ENCODE measurements around the gene SVBP.

SVBP gene

DNA sequence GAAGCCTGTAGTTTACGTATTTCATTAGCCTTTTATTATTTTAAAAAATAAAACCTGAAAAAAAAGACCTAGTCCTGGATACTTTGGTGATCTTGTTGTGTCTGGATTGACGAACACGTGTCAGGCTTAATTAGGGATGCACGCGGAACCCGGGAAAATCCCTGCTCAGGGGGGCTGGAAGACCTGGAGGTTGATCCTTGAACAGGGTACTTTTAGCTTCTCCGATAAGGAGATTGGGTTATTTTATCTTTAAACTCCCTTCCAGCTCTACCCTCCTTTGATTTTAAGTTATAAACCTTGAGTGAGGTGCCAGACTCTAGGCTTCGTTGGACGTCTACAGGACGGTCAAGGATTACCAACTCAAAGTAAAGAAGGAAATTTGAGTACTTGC lies 28.7 kb upstream of the SVBP start:
- TF ChIP-seq, protein P1, sequence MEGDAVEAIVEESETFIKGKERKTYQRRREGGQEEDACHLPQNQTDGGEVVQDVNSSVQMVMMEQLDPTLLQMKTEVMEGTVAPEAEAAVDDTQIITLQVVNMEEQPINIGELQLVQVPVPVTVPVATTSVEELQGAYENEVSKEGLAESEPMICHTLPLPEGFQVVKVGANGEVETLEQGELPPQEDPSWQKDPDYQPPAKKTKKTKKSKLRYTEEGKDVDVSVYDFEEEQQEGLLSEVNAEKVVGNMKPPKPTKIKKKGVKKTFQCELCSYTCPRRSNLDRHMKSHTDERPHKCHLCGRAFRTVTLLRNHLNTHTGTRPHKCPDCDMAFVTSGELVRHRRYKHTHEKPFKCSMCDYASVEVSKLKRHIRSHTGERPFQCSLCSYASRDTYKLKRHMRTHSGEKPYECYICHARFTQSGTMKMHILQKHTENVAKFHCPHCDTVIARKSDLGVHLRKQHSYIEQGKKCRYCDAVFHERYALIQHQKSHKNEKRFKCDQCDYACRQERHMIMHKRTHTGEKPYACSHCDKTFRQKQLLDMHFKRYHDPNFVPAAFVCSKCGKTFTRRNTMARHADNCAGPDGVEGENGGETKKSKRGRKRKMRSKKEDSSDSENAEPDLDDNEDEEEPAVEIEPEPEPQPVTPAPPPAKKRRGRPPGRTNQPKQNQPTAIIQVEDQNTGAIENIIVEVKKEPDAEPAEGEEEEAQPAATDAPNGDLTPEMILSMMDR (IDR thresholded peaks at IDR 0.05; ENCODE audit: poor library complexity, severe bottlenecking) = no peak
- H3K36me3 ChIP-seq (ENCODE audit: low read depth) = peaks cover 11% of the 10 kb centered on the region; the same call in 1 of the 2 replicates
- no peaks in the 10 kb centered on the region for H3K27me3 ChIP-seq (ENCODE audit: insufficient read depth, poor library complexity, severe bottlenecking)
- no peaks in the 10 kb centered on the region for H3K9me3 ChIP-seq (ENCODE audit: severe bottlenecking)
- H3K27ac ChIP-seq (ENCODE audit: poor library complexity, severe bottlenecking) = no peak overlapping the region
- ATAC-seq (ENCODE audit: low read depth) = peak; percentile 5
- peak overlapping the region; percentile 57 for H3K4me3 ChIP-seq (ENCODE audit: severe bottlenecking)
- peaks cover 8% of the 10 kb centered on the region for H3K4me1 ChIP-seq (ENCODE audit: insufficient read depth, poor library complexity, severe bottlenecking)
- DNase-seq (ENCODE audit: low spot score) = no peak

DNA sequence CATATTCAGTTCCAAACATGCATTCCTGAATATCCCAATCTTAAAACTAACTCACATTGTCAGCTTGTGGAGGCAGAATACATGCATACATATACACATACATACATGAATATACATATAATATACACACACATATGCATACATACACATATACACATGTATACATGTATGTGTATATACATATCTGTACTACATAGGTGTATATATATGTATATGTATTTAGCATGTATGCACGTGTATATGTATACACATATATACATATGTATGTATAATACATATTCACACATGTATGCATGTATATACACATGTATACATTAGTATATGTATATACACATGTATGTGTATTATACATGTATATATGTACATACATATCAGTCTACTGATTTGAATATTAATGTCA lies 28.0 kb upstream of the SVBP start:
- peak overlapping the region; percentile 57 for H3K4me3 ChIP-seq (ENCODE audit: severe bottlenecking)
- H3K27ac ChIP-seq (ENCODE audit: poor library complexity, severe bottlenecking) = no peak overlapping the region
- TF ChIP-seq, protein P1 (IDR thresholded peaks at IDR 0.05; ENCODE audit: poor library complexity, severe bottlenecking) = no peak
- H3K9me3 ChIP-seq (ENCODE audit: severe bottlenecking) = no peaks in the 10 kb centered on the region
- H3K27me3 ChIP-seq (ENCODE audit: insufficient read depth, poor library complexity, severe bottlenecking) = no peaks in the 10 kb centered on the region
- no peak for ATAC-seq (ENCODE audit: low read depth)
- peaks cover 8% of the 10 kb centered on the region for H3K4me1 ChIP-seq (ENCODE audit: insufficient read depth, poor library complexity, severe bottlenecking)
- H3K36me3 ChIP-seq (ENCODE audit: low read depth) = peaks cover 11% of the 10 kb centered on the region; the same call in 1 of the 2 replicates
- no peak for DNase-seq (ENCODE audit: low spot score)

DNA sequence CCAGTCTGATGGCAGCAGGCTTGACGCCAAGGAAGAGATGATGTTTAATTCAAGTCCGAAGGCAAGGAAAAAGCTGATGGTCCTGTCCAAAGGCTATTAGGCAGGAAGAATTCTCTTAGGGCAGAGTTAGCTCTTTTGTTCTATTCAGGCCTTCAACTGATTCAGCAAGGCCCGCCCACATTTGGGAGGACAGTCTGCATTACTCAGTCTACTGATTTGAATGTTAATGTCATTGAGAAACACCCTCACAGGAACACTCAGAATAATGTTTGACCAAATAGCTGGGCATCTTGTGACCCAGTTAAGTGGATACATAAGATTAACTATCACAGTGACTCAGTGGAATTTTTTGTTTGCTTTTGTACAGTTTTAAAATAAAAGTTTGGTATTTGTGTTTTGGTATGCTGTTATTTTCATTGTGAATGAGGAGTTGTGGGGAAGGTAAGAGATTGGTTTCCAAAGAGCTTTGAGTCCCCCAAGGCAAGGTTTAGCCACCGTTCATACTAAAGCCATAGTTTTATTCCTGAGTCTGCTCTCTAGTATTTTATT lies 27.5 kb upstream of the SVBP start:
- H3K4me1 ChIP-seq (ENCODE audit: insufficient read depth, poor library complexity, severe bottlenecking) = peaks cover 8% of the 10 kb centered on the region
- H3K27me3 ChIP-seq (ENCODE audit: insufficient read depth, poor library complexity, severe bottlenecking) = no peaks in the 10 kb centered on the region
- ATAC-seq (ENCODE audit: low read depth) (no peak), DNase-seq (ENCODE audit: low spot score) (no peak)
- no peak overlapping the region for H3K4me3 ChIP-seq (ENCODE audit: severe bottlenecking)
- no peaks in the 10 kb centered on the region for H3K9me3 ChIP-seq (ENCODE audit: severe bottlenecking)
- H3K36me3 ChIP-seq (ENCODE audit: low read depth) = peaks cover 10% of the 10 kb centered on the region; the same call in 1 of the 2 replicates
- H3K27ac ChIP-seq (ENCODE audit: poor library complexity, severe bottlenecking) = no peak overlapping the region
- TF ChIP-seq, protein P1 (IDR thresholded peaks at IDR 0.05; ENCODE audit: poor library complexity, severe bottlenecking) = no peak

DNA sequence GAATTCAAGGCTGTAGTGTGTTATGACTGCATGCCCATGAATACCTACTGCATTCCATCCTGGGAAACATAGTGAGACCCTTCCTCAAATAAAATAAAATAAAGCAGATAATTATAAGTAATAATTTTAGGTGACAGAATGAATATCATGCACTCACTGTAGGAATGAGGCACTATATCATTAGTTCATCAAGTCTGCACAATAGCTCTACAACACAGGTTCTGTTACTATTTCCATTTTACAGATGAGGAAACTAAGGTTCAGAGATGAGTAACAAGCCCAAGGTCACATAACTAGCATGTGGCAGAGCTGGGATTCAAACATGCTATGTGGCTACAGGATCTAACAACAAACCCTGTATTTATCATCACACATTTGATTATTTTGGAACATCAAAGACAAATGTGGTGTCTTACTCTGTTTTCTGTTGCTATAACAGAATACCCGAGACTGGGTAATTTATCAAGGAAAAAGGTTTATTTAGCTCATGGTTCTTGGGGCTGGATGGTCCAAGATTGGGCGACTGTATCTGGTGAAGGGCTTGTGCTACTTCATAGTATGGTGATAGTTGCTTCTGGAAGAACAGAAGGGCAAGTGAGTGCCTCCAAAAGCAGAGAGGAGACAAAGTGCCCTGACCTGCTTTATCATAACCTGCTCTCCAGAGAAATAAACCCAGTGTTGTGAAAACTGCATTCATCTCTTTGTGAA lies 24.4 kb upstream of the SVBP start:
- TF ChIP-seq, protein P1 (IDR thresholded peaks at IDR 0.05; ENCODE audit: poor library complexity, severe bottlenecking) = no peak
- Histone ChIP-seq H3K9me3 (ENCODE audit: severe bottlenecking) (no peaks in the 10 kb centered on the region), H3K4me1 (ENCODE audit: insufficient read depth, poor library complexity, severe bottlenecking) (peaks cover 8% of the 10 kb centered on the region), H3K27ac (ENCODE audit: poor library complexity, severe bottlenecking) (no peak overlapping the region), H3K27me3 (ENCODE audit: insufficient read depth, poor library complexity, severe bottlenecking) (no peaks in the 10 kb centered on the region), H3K36me3 (ENCODE audit: low read depth) (no peaks in the 10 kb centered on the region), H3K4me3 (ENCODE audit: severe bottlenecking) (no peak overlapping the region)
- DNase-seq (ENCODE audit: low spot score) (no peak), ATAC-seq (ENCODE audit: low read depth) (no peak)

DNA sequence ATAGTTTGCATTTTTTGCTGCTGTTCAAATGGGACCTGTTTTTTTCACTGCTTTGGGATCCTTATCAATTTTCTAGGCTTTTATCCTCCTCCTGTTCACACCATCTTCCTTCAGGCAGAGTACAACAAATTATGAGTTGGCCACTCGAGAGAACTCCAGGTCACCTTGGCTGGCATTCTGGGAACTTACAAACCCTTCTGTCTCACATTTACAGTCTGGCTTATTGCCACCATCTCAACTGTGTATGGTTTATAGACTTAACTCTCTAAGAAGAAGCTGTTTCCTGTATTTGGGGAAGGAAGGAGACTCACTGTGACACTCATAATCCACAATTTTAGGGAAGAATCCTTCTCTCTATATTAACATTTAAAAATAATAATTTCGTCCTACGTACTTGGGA lies 23.8 kb upstream of the SVBP start:
- TF ChIP-seq, protein P1 (IDR thresholded peaks at IDR 0.05; ENCODE audit: poor library complexity, severe bottlenecking) = no peak
- Histone ChIP-seq H3K36me3 (ENCODE audit: low read depth) (no peaks in the 10 kb centered on the region), H3K27me3 (ENCODE audit: insufficient read depth, poor library complexity, severe bottlenecking) (no peaks in the 10 kb centered on the region), H3K27ac (ENCODE audit: poor library complexity, severe bottlenecking) (no peak overlapping the region), H3K4me1 (ENCODE audit: insufficient read depth, poor library complexity, severe bottlenecking) (peaks cover 8% of the 10 kb centered on the region), H3K9me3 (ENCODE audit: severe bottlenecking) (no peaks in the 10 kb centered on the region), H3K4me3 (ENCODE audit: severe bottlenecking) (no peak overlapping the region)
- DNase-seq (ENCODE audit: low spot score) (no peak), ATAC-seq (ENCODE audit: low read depth) (no peak)

All from RWPE2 (cell line).